Femur (tissue), 1 donor: ENCODE results near the gene KLHL36.

ENCODE experiments used
- DNase-seq: peaks from one replicate; pipeline ENCODE4 v3.0.0-alpha.2; 2017

Gene KLHL36

DNA sequence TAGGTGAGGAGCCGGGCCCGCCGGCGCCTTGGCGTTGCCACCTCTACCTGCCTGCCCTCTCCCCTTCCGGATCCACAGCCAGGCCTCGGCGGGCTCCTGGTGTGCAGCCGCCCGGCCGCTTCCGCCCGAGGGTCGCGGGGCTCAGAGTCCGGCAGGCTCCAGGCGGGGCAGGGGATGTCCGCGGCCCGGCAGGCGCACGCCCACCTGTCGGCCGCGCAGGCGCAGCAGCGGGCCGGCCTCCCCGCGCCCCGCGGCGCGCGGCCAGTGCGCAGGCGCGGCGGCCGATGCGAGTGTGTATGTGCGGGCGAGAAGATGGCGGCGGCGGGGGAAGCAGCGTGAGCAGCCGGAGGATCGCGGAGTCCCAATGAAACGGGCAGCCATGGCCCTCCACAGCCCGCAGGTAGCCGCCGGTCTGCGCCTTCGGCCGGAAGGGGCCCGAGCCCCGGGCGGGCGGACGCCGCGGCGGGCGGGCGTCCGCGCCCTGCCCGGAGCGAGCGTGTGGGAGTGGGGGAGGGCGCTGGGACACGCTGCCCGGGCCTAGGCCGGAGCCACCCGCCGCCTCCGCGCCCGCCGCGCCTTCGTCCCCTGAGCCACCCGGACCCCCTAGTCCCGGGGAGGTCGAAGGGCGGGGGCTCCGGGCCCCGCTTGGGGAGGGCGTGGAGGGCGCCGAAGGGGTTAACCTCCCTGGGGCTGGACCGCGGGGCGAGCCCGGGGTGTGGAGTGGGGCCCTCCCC, 51.6 kb downstream of the KLHL36 start, which contains the start of gene USP10:
Gene USP10, plus strand, starts transcription at position 289 of the 734 bp plus-strand sequence. Its CDS starts 91 bp downstream, at position 380.
- DNase-seq, result peak; percentile 90

DNA sequence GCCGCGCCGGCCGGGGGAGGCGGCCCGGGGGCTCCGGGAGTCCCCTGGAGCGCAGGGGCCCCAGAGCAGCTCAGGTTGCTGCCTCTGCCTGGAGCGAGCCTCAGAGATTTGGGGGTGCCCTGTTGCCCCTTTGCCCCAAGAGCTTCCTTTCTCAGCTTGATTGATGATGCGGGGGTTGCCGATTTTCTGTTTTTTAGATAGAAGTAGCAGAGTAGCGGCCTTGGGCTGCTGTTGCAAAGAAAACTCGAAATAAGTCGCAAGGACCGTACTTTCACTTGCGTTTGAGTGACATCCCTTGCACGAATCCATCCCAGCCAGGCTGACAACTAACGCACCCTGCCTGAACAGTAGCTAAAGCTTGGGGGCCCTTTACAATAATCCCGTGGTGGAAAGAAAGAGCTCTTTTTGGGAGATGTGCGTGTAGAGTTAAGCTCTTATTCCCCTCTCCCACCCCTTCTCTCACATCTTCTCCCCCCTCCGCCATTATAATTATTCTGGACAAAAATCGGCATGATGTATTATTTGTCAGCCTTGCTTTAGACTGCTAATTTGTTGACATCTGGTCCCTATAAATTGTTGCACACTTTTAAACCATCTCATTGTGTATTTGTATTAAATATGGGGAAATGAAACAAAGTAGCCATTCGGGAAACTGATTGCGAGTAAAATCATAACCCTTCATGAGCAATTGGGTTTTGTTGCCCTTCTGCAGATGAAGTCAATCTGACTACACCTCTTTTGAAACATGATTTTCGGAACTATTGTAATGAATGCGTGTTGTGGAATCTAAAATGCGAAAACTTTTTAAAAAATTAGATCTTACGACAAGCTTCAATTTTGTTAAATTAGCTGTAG, 52.4 kb downstream of the KLHL36 start:
- DNase-seq, result peak; percentile 43

- DNase-seq, result no peak
These were observed 55.4 kb downstream of the KLHL36 start for GRCh38 chr16:84703681-84704080.

GRCh38 chr16:84704253-84704652, 55.9 kb downstream of the KLHL36 start:
- no peak for DNase-seq

DNA sequence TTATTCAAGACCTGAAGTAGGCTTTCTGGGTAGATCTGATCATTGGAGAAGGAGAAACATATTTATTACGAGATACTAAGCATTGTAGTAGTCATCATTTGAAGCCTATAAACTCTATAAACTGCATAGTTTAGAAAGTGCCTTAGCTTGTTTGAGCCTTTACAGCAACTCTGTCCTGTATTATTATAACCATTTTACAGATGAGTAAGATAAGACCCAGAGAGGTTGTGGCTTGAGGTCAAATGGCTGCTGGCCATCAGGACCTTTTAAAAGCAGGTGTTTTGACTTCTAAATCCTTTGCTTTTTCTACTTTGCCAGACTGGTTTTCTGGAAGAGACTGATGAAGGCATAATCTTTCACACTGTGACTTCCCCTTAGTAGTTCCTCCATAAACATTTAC, 58.5 kb downstream of the KLHL36 start:
- no peak for DNase-seq

- no peak for DNase-seq
These were observed 61.3 kb downstream of the KLHL36 start for GRCh38 chr16:84709609-84710008.

DNA sequence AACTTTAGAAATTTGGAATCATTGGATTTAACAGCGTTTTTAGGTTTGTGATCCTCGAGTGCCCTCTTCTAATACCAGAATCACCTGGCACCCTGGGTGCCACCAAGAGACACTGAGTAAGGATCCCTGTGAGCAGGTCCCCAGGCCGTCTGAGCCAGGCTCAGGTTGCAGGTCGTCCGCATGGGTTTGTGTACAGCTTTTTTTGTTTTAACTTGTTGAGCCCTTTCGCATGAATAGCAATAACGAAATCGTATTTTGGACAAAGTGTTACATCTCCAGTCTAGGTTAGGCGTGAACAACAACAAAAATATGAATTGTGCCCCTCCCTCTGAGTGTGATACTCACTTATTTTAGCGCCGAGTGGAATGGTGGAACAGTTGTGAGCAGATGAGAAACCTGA, 62.4 kb downstream of the KLHL36 start:
- no peak for DNase-seq
